ENCODE data around the gene MACROD2.

The MACROD2 gene

GRCh38 chr20:15863735-15864134 is 1868.4 kb downstream of the MACROD2 start:
- DNase-seq, result no peak
- in situ Hi-C loops (cut with HindIII; ENCODE audit: low pct_ligation_motif_present, low pct_unique_long_range_greater_than_20kb, low sequenced_read_pairs), result no loop called here

- in situ Hi-C loops (cut with HindIII; ENCODE audit: low pct_ligation_motif_present, low pct_unique_long_range_greater_than_20kb, low sequenced_read_pairs), result no loop called here
- DNase-seq, result no peak
These were observed 1870.2 kb downstream of the MACROD2 start for GRCh38 chr20:15865553-15865952.

- no peak for DNase-seq
- in situ Hi-C loops (cut with HindIII; ENCODE audit: low pct_ligation_motif_present, low pct_unique_long_range_greater_than_20kb, low sequenced_read_pairs), result no loop called here
These were observed 1871.8 kb downstream of the MACROD2 start for GRCh38 chr20:15866916-15867730.

- DNase-seq, result no peak
- in situ Hi-C loops (cut with HindIII; ENCODE audit: low pct_ligation_motif_present, low pct_unique_long_range_greater_than_20kb, low sequenced_read_pairs), result no loop called here
These were observed 1872.6 kb downstream of the MACROD2 start for GRCh38 chr20:15867899-15868298.

GRCh38 chr20:15875446-15875845 is 1880.1 kb downstream of the MACROD2 start:
- DNase-seq, result no peak
- in situ Hi-C loops (cut with HindIII; ENCODE audit: low pct_ligation_motif_present, low pct_unique_long_range_greater_than_20kb, low sequenced_read_pairs), result no loop called here

GRCh38 chr20:15882553-15882952 is 1887.2 kb downstream of the MACROD2 start:
- in situ Hi-C loops (cut with HindIII; ENCODE audit: low pct_ligation_motif_present, low pct_unique_long_range_greater_than_20kb, low sequenced_read_pairs), result no loop called here
- no peak for DNase-seq

GRCh38 chr20:15886250-15886649 is 1890.9 kb downstream of the MACROD2 start:
- no peak for DNase-seq
- in situ Hi-C loops (cut with HindIII; ENCODE audit: low pct_ligation_motif_present, low pct_unique_long_range_greater_than_20kb, low sequenced_read_pairs), result no loop called here

GRCh38 chr20:15887387-15887786 is 1892.1 kb downstream of the MACROD2 start:
- in situ Hi-C loops (cut with HindIII; ENCODE audit: low pct_ligation_motif_present, low pct_unique_long_range_greater_than_20kb, low sequenced_read_pairs), result no loop called here

GRCh38 chr20:15889061-15889460 is 1893.7 kb downstream of the MACROD2 start:
- in situ Hi-C loops (cut with HindIII; ENCODE audit: low pct_ligation_motif_present, low pct_unique_long_range_greater_than_20kb, low sequenced_read_pairs), result no loop called here
- DNase-seq, result no peak

More at GRCh38 chr20:15887387-15887786, 1892.1 kb downstream of the MACROD2 start:
- DNase-seq, result no peak

- DNase-seq, result no peak
- in situ Hi-C loops (cut with HindIII; ENCODE audit: low pct_ligation_motif_present, low pct_unique_long_range_greater_than_20kb, low sequenced_read_pairs), result no loop called here
These were observed 1894.4 kb downstream of the MACROD2 start for GRCh38 chr20:15889514-15890256.

- DNase-seq, result no peak
- in situ Hi-C loops (cut with HindIII; ENCODE audit: low pct_ligation_motif_present, low pct_unique_long_range_greater_than_20kb, low sequenced_read_pairs), result no loop called here
These were observed 1895.2 kb downstream of the MACROD2 start for GRCh38 chr20:15890407-15890982.

GRCh38 chr20:15895126-15895525 is 1899.8 kb downstream of the MACROD2 start:
- in situ Hi-C loops (cut with HindIII; ENCODE audit: low pct_ligation_motif_present, low pct_unique_long_range_greater_than_20kb, low sequenced_read_pairs), result no loop called here
- no peak for DNase-seq

- in situ Hi-C loops (cut with HindIII; ENCODE audit: low pct_ligation_motif_present, low pct_unique_long_range_greater_than_20kb, low sequenced_read_pairs), result no loop called here
- DNase-seq, result no peak
These were observed 1900.3 kb downstream of the MACROD2 start for GRCh38 chr20:15895560-15896084.

- DNase-seq, result no peak
- in situ Hi-C loops (cut with HindIII; ENCODE audit: low pct_ligation_motif_present, low pct_unique_long_range_greater_than_20kb, low sequenced_read_pairs), result no loop called here
These were observed 1904.7 kb downstream of the MACROD2 start for GRCh38 chr20:15899967-15900366.

GRCh38 chr20:15900443-15900842 is 1905.1 kb downstream of the MACROD2 start:
- DNase-seq, result no peak
- in situ Hi-C loops (cut with HindIII; ENCODE audit: low pct_ligation_motif_present, low pct_unique_long_range_greater_than_20kb, low sequenced_read_pairs), result no loop called here

- no peak for DNase-seq
- in situ Hi-C loops (cut with HindIII; ENCODE audit: low pct_ligation_motif_present, low pct_unique_long_range_greater_than_20kb, low sequenced_read_pairs), result no loop called here
These were observed 1907.2 kb downstream of the MACROD2 start for GRCh38 chr20:15902493-15902892.

- in situ Hi-C loops (cut with HindIII; ENCODE audit: low pct_ligation_motif_present, low pct_unique_long_range_greater_than_20kb, low sequenced_read_pairs), result no loop called here
- DNase-seq, result no peak
These were observed 1910.3 kb downstream of the MACROD2 start for GRCh38 chr20:15905661-15906060.

- no peak for DNase-seq
- in situ Hi-C loops (cut with HindIII; ENCODE audit: low pct_ligation_motif_present, low pct_unique_long_range_greater_than_20kb, low sequenced_read_pairs), result no loop called here
These were observed 1914.7 kb downstream of the MACROD2 start for GRCh38 chr20:15909995-15910394.

GRCh38 chr20:15911581-15911980 is 1916.3 kb downstream of the MACROD2 start:
- no peak for DNase-seq
- in situ Hi-C loops (cut with HindIII; ENCODE audit: low pct_ligation_motif_present, low pct_unique_long_range_greater_than_20kb, low sequenced_read_pairs), result no loop called here

All from ACHN (cell line).